SK-N-SH treated with all-trans-retinoic acid at 6 μM for 48 hours (cell line): ENCODE results near the gene PLA2G4A.

Source experiments
- BACH2 ChIP-seq: fragments of 250-450 bp; sonication (Bioruptor Pico); IDR thresholded peaks from 2 replicates; pipeline ENCODE4 v1.9.0; 2021; ENCODE audit warnings: mild to moderate bottlenecking, borderline replicate concordance
- CREB5 ChIP-seq: fragments of 250-450 bp; sonication (Bioruptor Pico); IDR thresholded peaks from 2 replicates; pipeline ENCODE4 v1.5.1; 2020; ENCODE audit warnings: low read depth, mild to moderate bottlenecking, moderate library complexity
- CSDC2 ChIP-seq: fragments of 250-450 bp; sonication (Bioruptor Pico); IDR thresholded peaks from 2 replicates; pipeline ENCODE4 v1.5.0; 2020; ENCODE audit warnings: mild to moderate bottlenecking, moderate library complexity
- PATZ1 ChIP-seq: fragments of 250-450 bp; sonication (Bioruptor Pico); IDR thresholded peaks from 2 replicates; pipeline ENCODE4 v1.8.0; 2020; ENCODE audit warnings: mild to moderate bottlenecking, moderate library complexity, borderline replicate concordance
- RARB ChIP-seq: fragments of 250-450 bp; sonication (Bioruptor Pico); IDR thresholded peaks from 2 replicates; pipeline ENCODE4 v1.8.0; 2021; ENCODE audit warnings: mild to moderate bottlenecking, moderate library complexity
- SNAI2 ChIP-seq: fragments of 250-450 bp; sonication (Bioruptor Pico); IDR thresholded peaks from 2 replicates; pipeline ENCODE4 v1.5.0; 2020; ENCODE audit warnings: mild to moderate bottlenecking, moderate library complexity
- TCF4 ChIP-seq: fragments of 250-450 bp; sonication (Bioruptor Pico); IDR thresholded peaks from 2 replicates; pipeline ENCODE4 v1.8.0; 2021; ENCODE audit warnings: mild to moderate bottlenecking, moderate library complexity, borderline replicate concordance
- TSHZ2 ChIP-seq: fragments of 250-450 bp; sonication (Bioruptor Pico); IDR thresholded peaks from 2 replicates; pipeline ENCODE4 v1.5.0; 2020; ENCODE audit warnings: mild to moderate bottlenecking, moderate library complexity
- ZC3H10 ChIP-seq: fragments of 250-450 bp; sonication (Bioruptor Pico); IDR thresholded peaks from 2 replicates; pipeline ENCODE4 v1.5.1; 2021; ENCODE audit warnings: mild to moderate bottlenecking, moderate library complexity
- ZFP30 ChIP-seq: fragments of 450-650 bp; formaldehyde crosslinking; IDR thresholded peaks from 2 replicates; pipeline ENCODE4 v1.5.0; 2022; ENCODE audit warnings: mild to moderate bottlenecking, moderate library complexity
- ZNF565 ChIP-seq: fragments of 450-650 bp; formaldehyde crosslinking; conservative IDR thresholded peaks from 2 replicates; pipeline ENCODE4 v1.5.0; 2020; ENCODE audit warnings: low read depth, mild to moderate bottlenecking, moderate library complexity

- TF ChIP-seq RARB (CRISPR knock-in tag) (no peak), BACH2 (CRISPR knock-in tag) (no peak), CREB5 (no peak), TCF4 (CRISPR knock-in tag) (no peak), TSHZ2 (no peak), ZC3H10 (no peak), CSDC2 (CRISPR knock-in tag) (no peak), ZNF565 (CRISPR knock-in tag) (no peak), PATZ1 (CRISPR knock-in tag) (no peak), ZFP30 (CRISPR knock-in tag) (no peak), SNAI2 (CRISPR knock-in tag) (no peak)
Observed at GRCh38 chr1:186785503-186785902, 43.2 kb upstream of the PLA2G4A start.
